Measurements from ENCODE around the gene DNPEP.

GRCh38 chr2:219419331-219420197, 31.9 kb upstream of the DNPEP start:
- TF ChIP-seq CTCF (conservative IDR thresholded peaks at IDR 0.05) (no peak), ZFX (IDR thresholded peaks at IDR 0.05) (no peak)

Data from C4-2B (cell line).